ENCODE data around the gene SLC39A11. TPM values are rescaled to one million over a fixed set of nuclear protein-coding genes. Genes with fewer than 3 reads are reported as not detected.

SLC39A11 gene
- total RNA-seq, 1 experiment from 2014 or later: 46.4 TPM

DNA sequence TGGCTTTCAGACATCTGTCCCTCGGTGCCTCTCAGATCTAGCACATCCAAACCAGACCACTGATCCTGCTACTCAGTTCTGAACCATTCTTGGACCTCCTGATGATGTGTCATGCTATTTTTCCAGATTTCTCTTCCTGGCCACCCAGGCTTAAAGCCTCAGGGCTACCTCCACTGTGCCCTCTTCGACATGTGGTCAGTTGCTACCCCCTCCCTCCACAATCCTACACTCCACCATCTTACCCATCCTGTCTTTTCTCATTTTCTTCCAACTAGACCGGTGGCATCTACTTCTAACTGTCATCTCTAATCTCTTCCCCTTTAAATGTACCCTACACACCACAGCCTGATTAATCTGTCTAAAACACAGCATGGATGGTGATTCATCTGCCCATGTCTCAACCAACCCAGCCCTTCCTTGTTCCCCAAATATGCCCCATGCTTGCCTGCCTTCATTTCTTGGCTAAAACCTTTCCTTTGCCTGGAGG, 478.6 kb downstream of the SLC39A11 start:
- Histone ChIP-seq H3K9me2 (ENCODE audit: insufficient read depth) (no peaks in the 10 kb centered on the region), H3K9ac (ENCODE audit: low read length) (peak overlapping the region; percentile 50), H3K9me3 (ENCODE audit: control insufficient read depth in 1 of 2, insufficient read depth in 1 of 2, low read depth in 1 of 2, low read length in 2 of 2) (no peaks in the 10 kb centered on the region), H3K36me3 (ENCODE audit: control insufficient read depth in 1 of 2, insufficient read depth in 2 of 2, low read length in 2 of 2) (no peaks in the 10 kb centered on the region), H3K27ac (ENCODE audit: low read depth, low read length) (peak overlapping the region; percentile 40), H2AFZ (ENCODE audit: low read depth, low read length, poor library complexity, severe bottlenecking) (peak overlapping the region; percentile 25), H3K27me3 (ENCODE audit: insufficient read depth, low read length) (no peaks in the 10 kb centered on the region), H3K4me3 (replicated peaks in 1 of 2; ENCODE audit: low read depth in 1 of 2, low read length in 2 of 2) (peak overlapping the region in 1 of 2 experiments; percentile 37; a peak in 2 of 4 replicates), H4K20me1 (ENCODE audit: insufficient read depth) (no peaks in the 10 kb centered on the region), H3K4me2 (ENCODE audit: low read length) (peak overlapping the region; percentile 76), H3K79me2 (ENCODE audit: insufficient read depth, low read length) (no peaks in the 10 kb centered on the region), H3K4me1 (ENCODE audit: control insufficient read depth in 1 of 2, insufficient read depth in 2 of 2, low read length in 2 of 2) (peaks cover 56 to 87% of the 10 kb centered on the region in 2 experiments)
- BruUV-seq (replicated peaks): no TSS peak
- TF ChIP-seq ZFX (IDR thresholded peaks at IDR 0.05) (no peak), CEBPB (IDR thresholded peaks at IDR 0.05; ENCODE audit: low read depth) (no peak), SP1 (IDR thresholded peaks at IDR 0.05; ENCODE audit: low read depth) (peak; percentile 67), SRF (IDR thresholded peaks at IDR 0.05; ENCODE audit: low read depth) (no peak), ZNF274 (IDR thresholded peaks at IDR 0.05; ENCODE audit: low read depth, low read length) (no peak), EGR1 (IDR thresholded peaks at IDR 0.05; ENCODE audit: low read depth) (no peak), CBX3 (IDR thresholded peaks at IDR 0.05; ENCODE audit: low read depth) (peak; percentile 56; the same call in 1 of the 2 replicates), FOSL1 (IDR thresholded peaks at IDR 0.05; ENCODE audit: low read depth) (peak; percentile 58; the same call in 1 of the 2 replicates), YY1 (IDR thresholded peaks at IDR 0.05; ENCODE audit: extremely low read depth, insufficient replicate concordance, low read depth, low read length) (peak; percentile 39), POLR2A (IDR thresholded peaks at IDR 0.05; ENCODE audit: borderline replicate concordance, extremely low read depth, insufficient read depth, insufficient read length) (no peak), JUND (IDR thresholded peaks at IDR 0.05) (peak; percentile 67), ELF1 (IDR thresholded peaks at IDR 0.05; ENCODE audit: borderline replicate concordance, low read depth) (no peak)
- TF ChIP-seq, protein P1, sequence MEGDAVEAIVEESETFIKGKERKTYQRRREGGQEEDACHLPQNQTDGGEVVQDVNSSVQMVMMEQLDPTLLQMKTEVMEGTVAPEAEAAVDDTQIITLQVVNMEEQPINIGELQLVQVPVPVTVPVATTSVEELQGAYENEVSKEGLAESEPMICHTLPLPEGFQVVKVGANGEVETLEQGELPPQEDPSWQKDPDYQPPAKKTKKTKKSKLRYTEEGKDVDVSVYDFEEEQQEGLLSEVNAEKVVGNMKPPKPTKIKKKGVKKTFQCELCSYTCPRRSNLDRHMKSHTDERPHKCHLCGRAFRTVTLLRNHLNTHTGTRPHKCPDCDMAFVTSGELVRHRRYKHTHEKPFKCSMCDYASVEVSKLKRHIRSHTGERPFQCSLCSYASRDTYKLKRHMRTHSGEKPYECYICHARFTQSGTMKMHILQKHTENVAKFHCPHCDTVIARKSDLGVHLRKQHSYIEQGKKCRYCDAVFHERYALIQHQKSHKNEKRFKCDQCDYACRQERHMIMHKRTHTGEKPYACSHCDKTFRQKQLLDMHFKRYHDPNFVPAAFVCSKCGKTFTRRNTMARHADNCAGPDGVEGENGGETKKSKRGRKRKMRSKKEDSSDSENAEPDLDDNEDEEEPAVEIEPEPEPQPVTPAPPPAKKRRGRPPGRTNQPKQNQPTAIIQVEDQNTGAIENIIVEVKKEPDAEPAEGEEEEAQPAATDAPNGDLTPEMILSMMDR (IDR thresholded peaks at IDR 0.05 in 2 of 3, conservative IDR thresholded peaks at IDR 0.05 in 1 of 3; ENCODE audit: borderline replicate concordance in 1 of 3, insufficient read depth in 1 of 3, low read depth in 2 of 3, low read length in 2 of 3): no peak
- TF ChIP-seq, protein P2, sequence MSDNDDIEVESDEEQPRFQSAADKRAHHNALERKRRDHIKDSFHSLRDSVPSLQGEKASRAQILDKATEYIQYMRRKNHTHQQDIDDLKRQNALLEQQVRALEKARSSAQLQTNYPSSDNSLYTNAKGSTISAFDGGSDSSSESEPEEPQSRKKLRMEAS (IDR thresholded peaks at IDR 0.05): peak; percentile 62; the same call in 1 of the 2 replicates
- TF ChIP-seq, protein P3, sequence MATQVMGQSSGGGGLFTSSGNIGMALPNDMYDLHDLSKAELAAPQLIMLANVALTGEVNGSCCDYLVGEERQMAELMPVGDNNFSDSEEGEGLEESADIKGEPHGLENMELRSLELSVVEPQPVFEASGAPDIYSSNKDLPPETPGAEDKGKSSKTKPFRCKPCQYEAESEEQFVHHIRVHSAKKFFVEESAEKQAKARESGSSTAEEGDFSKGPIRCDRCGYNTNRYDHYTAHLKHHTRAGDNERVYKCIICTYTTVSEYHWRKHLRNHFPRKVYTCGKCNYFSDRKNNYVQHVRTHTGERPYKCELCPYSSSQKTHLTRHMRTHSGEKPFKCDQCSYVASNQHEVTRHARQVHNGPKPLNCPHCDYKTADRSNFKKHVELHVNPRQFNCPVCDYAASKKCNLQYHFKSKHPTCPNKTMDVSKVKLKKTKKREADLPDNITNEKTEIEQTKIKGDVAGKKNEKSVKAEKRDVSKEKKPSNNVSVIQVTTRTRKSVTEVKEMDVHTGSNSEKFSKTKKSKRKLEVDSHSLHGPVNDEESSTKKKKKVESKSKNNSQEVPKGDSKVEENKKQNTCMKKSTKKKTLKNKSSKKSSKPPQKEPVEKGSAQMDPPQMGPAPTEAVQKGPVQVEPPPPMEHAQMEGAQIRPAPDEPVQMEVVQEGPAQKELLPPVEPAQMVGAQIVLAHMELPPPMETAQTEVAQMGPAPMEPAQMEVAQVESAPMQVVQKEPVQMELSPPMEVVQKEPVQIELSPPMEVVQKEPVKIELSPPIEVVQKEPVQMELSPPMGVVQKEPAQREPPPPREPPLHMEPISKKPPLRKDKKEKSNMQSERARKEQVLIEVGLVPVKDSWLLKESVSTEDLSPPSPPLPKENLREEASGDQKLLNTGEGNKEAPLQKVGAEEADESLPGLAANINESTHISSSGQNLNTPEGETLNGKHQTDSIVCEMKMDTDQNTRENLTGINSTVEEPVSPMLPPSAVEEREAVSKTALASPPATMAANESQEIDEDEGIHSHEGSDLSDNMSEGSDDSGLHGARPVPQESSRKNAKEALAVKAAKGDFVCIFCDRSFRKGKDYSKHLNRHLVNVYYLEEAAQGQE (IDR thresholded peaks at IDR 0.05; ENCODE audit: low read depth): no peak
- POLR2A ChIA-PET: interaction anchor here (0.8 to 2.7 kb wide), 7 partner anchors 11 to 102 kb away, joined by 3 to 17 read pairs (median 6); no protein-coding TSS in a partner anchor
- DNase-seq (ENCODE audit: low read depth, low spot score) (no peak), ATAC-seq (peak; percentile 16; the same call in 1 of the 2 replicates)
- CTCF ChIA-PET: interaction anchor here (1.3 to 2.8 kb wide), 3 partner anchors 11 to 57 kb away, joined by 4 to 9 read pairs (median 5); no protein-coding TSS in a partner anchor
- RAD21 ChIA-PET (ENCODE audit: low non-redundant PET in 1 of 2, low total read pairs in 2 of 2, uncharacterized antibody in 2 of 2, unreplicated experiment in 2 of 2): interaction anchor here in 1 of 2 experiments (1.1 kb wide), 1 partner anchor 54 kb away, joined by 3 read pairs; no protein-coding TSS in a partner anchor
- intact Hi-C loops (cut with micrococcal nuclease): no loop called here
